ENCODE data around the gene ZAR1. TPM values are rescaled to one million over a fixed set of nuclear protein-coding genes. Genes with fewer than 3 reads are reported as not detected.

The ZAR1 gene
- total and polyA plus RNA-seq, 12 donors = 0.22 TPM; not detected in 11

GRCh38 chr4:48526406-48526805 lies 36.4 kb downstream of the ZAR1 start:
- Histone ChIP-seq H3K27ac (no peak overlapping the region), H3K4me3 (no peak overlapping the region), H3K27me3 (no peaks in the 10 kb centered on the region), H3K36me3 (replicated peaks in 1 of 2) (peaks cover 0 to 63% of the 10 kb centered on the region in 2 donors), H3K9me3 (replicated peaks in 1 of 3) (no peaks in the 10 kb centered on the region), H3K4me1 (replicated peaks in 1 of 2) (no peaks in the 10 kb centered on the region)
- no peak for TF ChIP-seq CTCF (IDR thresholded peaks at IDR 0.05)
- TF ChIP-seq POLR2A (IDR thresholded peaks at IDR 0.05) = no peak
- DNase-seq = no peak
- WGBS, 4 donors = 87 to 100% (median 92%) methylated on average over 1 of the region's 1 CpG
- intact Hi-C loops (cut with DNase I) = no loop called here

GRCh38 chr4:48538358-48538757 lies 48.3 kb downstream of the ZAR1 start:
- DNase-seq = no peak
- intact Hi-C loops (cut with DNase I) = no loop called here
- H3K36me3 ChIP-seq (replicated peaks in 1 of 2) = peaks cover 0 to 40% of the 10 kb centered on the region in 2 donors
- no peaks in the 10 kb centered on the region for H3K4me1 ChIP-seq (replicated peaks in 1 of 2)
- H3K27me3 ChIP-seq = no peaks in the 10 kb centered on the region
- no peak overlapping the region for H3K27ac ChIP-seq
- H3K4me3 ChIP-seq = no peak overlapping the region
- TF ChIP-seq CTCF (IDR thresholded peaks at IDR 0.05) (no peak), POLR2A (IDR thresholded peaks at IDR 0.05) (no peak)
- H3K9me3 ChIP-seq (replicated peaks in 1 of 3) = no peaks in the 10 kb centered on the region

- TF ChIP-seq POLR2A (IDR thresholded peaks at IDR 0.05) (no peak), CTCF (IDR thresholded peaks at IDR 0.05) (no peak)
- peaks cover 0 to 46% of the 10 kb centered on the region in 2 donors for H3K36me3 ChIP-seq (replicated peaks in 1 of 2)
- H3K9me3 ChIP-seq (replicated peaks in 1 of 3) = no peaks in the 10 kb centered on the region
- H3K4me1 ChIP-seq (replicated peaks in 1 of 2) = no peaks in the 10 kb centered on the region
- intact Hi-C loops (cut with DNase I) = no loop called here
- no peak overlapping the region for H3K27ac ChIP-seq
- 89 to 99% (median 95%) methylated on average over 3 of the region's 3 CpGs for WGBS, 4 donors
- no peaks in the 10 kb centered on the region for H3K27me3 ChIP-seq
- H3K4me3 ChIP-seq = no peak overlapping the region
- DNase-seq = no peak
These were observed 49.5 kb downstream of the ZAR1 start for GRCh38 chr4:48539597-48539996.

- no peaks in the 10 kb centered on the region for H3K27me3 ChIP-seq
- H3K4me1 ChIP-seq (replicated peaks in 1 of 2) = no peaks in the 10 kb centered on the region
- H3K4me3 ChIP-seq = no peak overlapping the region
- TF ChIP-seq POLR2A (IDR thresholded peaks at IDR 0.05) = no peak
- no peak for TF ChIP-seq CTCF (IDR thresholded peaks at IDR 0.05)
- DNase-seq = no peak
- WGBS, 4 donors = 96 to 98% (median 97%) methylated on average over 2 of the region's 2 CpGs
- no peak overlapping the region for H3K27ac ChIP-seq
- H3K36me3 ChIP-seq (replicated peaks in 1 of 2) = peaks cover 0 to 56% of the 10 kb centered on the region in 2 donors
- no peaks in the 10 kb centered on the region for H3K9me3 ChIP-seq (replicated peaks in 1 of 3)
- intact Hi-C loops (cut with DNase I) = no loop called here
These were observed 52.8 kb downstream of the ZAR1 start for GRCh38 chr4:48542888-48543287.
